Measurements from ENCODE around the gene TMEM204. TPM values are rescaled to one million over a fixed set of nuclear protein-coding genes. Genes with fewer than 3 reads are reported as not detected.

TMEM204 gene
- total and polyA plus RNA-seq, 8 donors, result 2.7 to 45.8 (median 17.5) TPM

DNA sequence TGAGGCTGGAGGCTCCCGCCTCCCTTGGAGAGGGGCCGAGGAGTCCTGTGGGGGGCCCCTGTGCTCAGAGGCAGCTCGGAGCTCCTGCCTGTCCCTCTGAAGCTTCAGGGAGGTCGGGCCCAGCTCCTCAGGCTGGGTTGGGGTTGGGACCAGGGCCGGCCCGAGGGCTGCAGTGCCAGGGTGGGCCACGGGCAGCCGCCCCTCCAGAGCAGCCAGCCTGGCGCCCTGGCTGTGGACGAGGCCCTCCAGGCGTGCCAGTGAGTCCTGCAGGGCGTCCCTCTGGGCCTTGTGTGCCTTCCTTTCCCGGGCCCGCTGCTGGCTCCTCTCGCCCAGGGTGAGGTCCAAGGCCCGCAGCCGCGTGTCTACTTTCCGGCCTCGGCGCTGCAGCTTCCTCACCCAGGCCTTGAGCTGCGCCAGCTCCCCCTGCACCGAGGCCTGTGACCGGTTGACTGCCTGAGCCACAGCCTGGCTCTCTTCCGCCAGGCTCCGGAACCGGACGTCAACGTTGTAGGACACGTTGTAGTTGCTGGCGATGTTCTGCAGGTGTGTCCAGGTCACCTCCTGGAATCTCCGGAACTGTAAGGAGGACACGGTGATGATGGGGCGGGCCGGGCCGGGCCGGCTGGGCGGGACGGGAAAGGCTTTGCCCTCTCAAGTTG is 45.9 kb upstream of the TMEM204 start:
- Histone ChIP-seq H3K27me3 (no peaks in the 10 kb centered on the region), H3K36me3 (no peaks in the 10 kb centered on the region), H3K4me1 (peaks cover 1 to 4% (median 4%) of the 10 kb centered on the region in 4 donors), H3K4me3 (no peak overlapping the region), H3K9me3 (no peaks in the 10 kb centered on the region), H3K27ac (no peak overlapping the region)
- TF ChIP-seq, protein P1, sequence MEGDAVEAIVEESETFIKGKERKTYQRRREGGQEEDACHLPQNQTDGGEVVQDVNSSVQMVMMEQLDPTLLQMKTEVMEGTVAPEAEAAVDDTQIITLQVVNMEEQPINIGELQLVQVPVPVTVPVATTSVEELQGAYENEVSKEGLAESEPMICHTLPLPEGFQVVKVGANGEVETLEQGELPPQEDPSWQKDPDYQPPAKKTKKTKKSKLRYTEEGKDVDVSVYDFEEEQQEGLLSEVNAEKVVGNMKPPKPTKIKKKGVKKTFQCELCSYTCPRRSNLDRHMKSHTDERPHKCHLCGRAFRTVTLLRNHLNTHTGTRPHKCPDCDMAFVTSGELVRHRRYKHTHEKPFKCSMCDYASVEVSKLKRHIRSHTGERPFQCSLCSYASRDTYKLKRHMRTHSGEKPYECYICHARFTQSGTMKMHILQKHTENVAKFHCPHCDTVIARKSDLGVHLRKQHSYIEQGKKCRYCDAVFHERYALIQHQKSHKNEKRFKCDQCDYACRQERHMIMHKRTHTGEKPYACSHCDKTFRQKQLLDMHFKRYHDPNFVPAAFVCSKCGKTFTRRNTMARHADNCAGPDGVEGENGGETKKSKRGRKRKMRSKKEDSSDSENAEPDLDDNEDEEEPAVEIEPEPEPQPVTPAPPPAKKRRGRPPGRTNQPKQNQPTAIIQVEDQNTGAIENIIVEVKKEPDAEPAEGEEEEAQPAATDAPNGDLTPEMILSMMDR (IDR thresholded peaks at IDR 0.05), result no peak
- TF ChIP-seq POLR2AphosphoS5 (IDR thresholded peaks at IDR 0.05), result no peak
- TF ChIP-seq EP300 (IDR thresholded peaks at IDR 0.05), result no peak
- no peak for TF ChIP-seq POLR2A (IDR thresholded peaks at IDR 0.05)
- intact Hi-C loops (cut with DNase I; ENCODE audit: low total_unique reads), result no loop called here
- DNase-seq, result no peak
- WGBS, 5 donors, result 80 to 93% (median 89%) methylated on average over 34 to 39 of the region's 39 CpGs

DNA sequence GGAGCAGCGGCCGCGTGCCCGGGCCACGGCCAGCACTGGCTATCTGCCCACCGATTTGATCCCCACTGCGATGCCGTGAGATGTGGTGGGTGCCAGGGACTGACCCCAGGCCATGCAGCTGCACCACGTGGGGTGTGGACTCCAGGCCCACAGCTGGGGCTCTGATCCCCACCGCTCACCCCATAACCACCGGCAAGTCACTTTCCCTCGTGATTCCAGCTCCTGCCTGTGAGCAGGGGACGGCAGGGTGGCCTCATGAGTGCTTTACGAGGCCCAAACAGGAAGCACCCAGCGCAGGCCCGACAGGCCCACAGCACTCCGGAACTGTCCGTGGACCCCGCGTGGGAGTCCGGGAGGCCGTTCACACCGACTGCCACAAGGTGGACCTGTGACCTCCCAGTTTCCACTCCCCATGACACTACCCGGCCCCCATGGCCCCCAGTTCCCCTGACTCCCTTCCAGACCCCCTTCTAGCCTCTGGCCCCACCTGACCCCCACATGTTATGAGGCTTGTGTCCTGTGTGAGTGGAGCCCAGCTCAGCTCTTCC is 45.3 kb upstream of the TMEM204 start:
- WGBS, 5 donors, result 80 to 91% (median 89%) methylated on average over 21 to 24 of the region's 24 CpGs
- intact Hi-C loops (cut with DNase I; ENCODE audit: low total_unique reads), result no loop called here
- H3K4me3 ChIP-seq, result no peak overlapping the region
- no peak overlapping the region for H3K27ac ChIP-seq
- H3K27me3 ChIP-seq, result no peaks in the 10 kb centered on the region
- no peaks in the 10 kb centered on the region for H3K36me3 ChIP-seq
- no peaks in the 10 kb centered on the region for H3K9me3 ChIP-seq
- TF ChIP-seq, protein P1 (IDR thresholded peaks at IDR 0.05), result no peak
- TF ChIP-seq POLR2A (IDR thresholded peaks at IDR 0.05), result no peak
- TF ChIP-seq EP300 (IDR thresholded peaks at IDR 0.05), result no peak
- no peak for TF ChIP-seq POLR2AphosphoS5 (IDR thresholded peaks at IDR 0.05)
- peaks cover 6 to 9% (median 9%) of the 10 kb centered on the region in 4 donors for H3K4me1 ChIP-seq
- DNase-seq, result no peak

DNA sequence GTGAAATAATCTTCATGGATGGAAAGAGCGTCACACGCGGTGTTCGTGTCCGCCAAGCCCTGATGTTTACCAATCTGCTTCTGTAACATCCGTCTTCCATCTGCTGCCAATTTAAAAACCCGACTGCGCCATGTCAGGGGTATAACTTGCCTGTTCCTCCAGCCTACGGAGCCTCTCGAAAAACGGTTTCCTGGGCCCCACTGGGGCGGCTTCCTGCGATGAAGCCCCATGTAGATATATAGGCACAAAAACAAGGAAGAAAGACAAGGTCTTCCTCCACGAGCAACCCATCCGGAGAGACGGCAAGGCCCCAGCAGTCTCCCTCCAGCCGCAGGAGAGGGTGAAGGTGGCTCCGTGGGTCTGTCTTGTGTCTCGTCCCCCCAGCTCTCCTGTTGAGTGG is 44.8 kb upstream of the TMEM204 start, which contains the start of gene PTX4:
Gene PTX4 (minus strand): TSS at position 326 of the 400 bp plus-strand sequence. CDS start 35 bp downstream, at position 291.
- Histone ChIP-seq H3K4me1 (peaks cover 6 to 10% (median 9%) of the 10 kb centered on the region in 4 donors), H3K27ac (no peak within 1 kb of the TSS), H3K36me3 (no peaks in the 10 kb centered on the region), H3K4me3 (no peak within 1 kb of the TSS), H3K9me3 (no peaks in the 10 kb centered on the region), H3K27me3 (no peaks in the 10 kb centered on the region)
- 79 to 89% (median 85%) methylated on average over 19 of the region's 19 CpGs for WGBS, 5 donors
- DNase-seq, result no peak
- TF ChIP-seq EP300 (IDR thresholded peaks at IDR 0.05), result no peak
- TF ChIP-seq, protein P1 (IDR thresholded peaks at IDR 0.05), result no peak
- TF ChIP-seq POLR2A (IDR thresholded peaks at IDR 0.05), result no peak
- no peak for TF ChIP-seq POLR2AphosphoS5 (IDR thresholded peaks at IDR 0.05)
- intact Hi-C loops (cut with DNase I; ENCODE audit: low total_unique reads), result no loop called here

DNA sequence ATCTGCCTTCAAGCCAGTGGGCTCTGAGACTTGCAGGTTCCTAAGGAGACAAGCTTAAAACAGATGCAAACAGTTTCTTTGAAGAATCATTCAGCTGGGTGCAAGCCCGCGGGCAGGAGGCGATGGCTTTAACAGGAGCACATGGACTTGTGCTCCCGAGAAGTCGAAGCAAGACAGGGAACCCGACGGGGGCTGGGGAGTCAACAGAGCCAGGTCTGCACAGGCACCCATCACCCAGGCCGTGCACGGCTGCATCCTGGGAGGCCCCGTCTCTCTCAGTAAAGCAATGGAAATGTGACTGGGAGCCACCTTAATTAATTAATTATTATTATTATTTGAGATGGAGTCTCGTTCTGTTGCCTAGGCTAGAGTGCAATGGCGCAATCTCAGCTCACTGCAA is 44.4 kb upstream of the TMEM204 start:
- 90 to 94% (median 94%) methylated on average over 12 of the region's 12 CpGs for WGBS, 5 donors
- Histone ChIP-seq H3K9me3 (no peaks in the 10 kb centered on the region), H3K36me3 (no peaks in the 10 kb centered on the region), H3K27ac (no peak overlapping the region), H3K4me1 (peaks cover 10 to 15% (median 14%) of the 10 kb centered on the region in 4 donors), H3K4me3 (no peak overlapping the region), H3K27me3 (no peaks in the 10 kb centered on the region)
- intact Hi-C loops (cut with DNase I; ENCODE audit: low total_unique reads), result no loop called here
- no peak for TF ChIP-seq POLR2A (IDR thresholded peaks at IDR 0.05)
- DNase-seq, result no peak

DNA sequence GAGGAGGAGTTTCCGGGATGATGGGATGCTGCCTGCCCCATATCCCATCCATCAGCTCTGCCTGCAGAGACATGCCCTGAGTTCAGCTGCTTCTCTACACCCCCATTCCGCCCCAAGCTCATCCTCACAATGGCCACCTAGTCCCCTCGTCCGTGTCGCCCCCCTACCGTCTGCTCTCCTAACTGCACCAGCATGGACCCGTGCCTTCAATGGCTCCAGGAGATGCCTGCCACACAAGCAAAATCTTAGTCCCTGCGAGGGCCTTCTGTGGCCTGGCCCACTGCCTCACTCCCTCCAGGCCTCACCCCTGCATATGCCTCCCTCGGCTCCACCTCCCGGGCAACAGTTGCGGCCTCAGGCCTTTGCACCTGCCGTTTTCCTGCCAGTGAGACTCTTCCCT is 42.1 kb upstream of the TMEM204 start:
- 86 to 90% (median 89%) methylated on average over 12 of the region's 12 CpGs for WGBS, 5 donors
- Histone ChIP-seq H3K9me3 (no peaks in the 10 kb centered on the region), H3K27ac (no peak overlapping the region), H3K36me3 (peaks cover 4 to 17% (median 15%) of the 10 kb centered on the region in 4 donors), H3K4me3 (no peak overlapping the region), H3K4me1 (peaks cover 15 to 32% (median 28%) of the 10 kb centered on the region in 4 donors), H3K27me3 (no peaks in the 10 kb centered on the region)
- TF ChIP-seq POLR2A (IDR thresholded peaks at IDR 0.05) (no peak), POLR2AphosphoS5 (IDR thresholded peaks at IDR 0.05) (no peak), EP300 (IDR thresholded peaks at IDR 0.05) (no peak)
- TF ChIP-seq, protein P1 (IDR thresholded peaks at IDR 0.05), result no peak
- no peak for DNase-seq
- intact Hi-C loops (cut with DNase I; ENCODE audit: low total_unique reads), result no loop called here
